HFF-Myc (cell line): Measurements from ENCODE around the gene KRT1.

Experiments
- DNase-seq: peaks from one replicate; pipeline ENCODE4 v3.0.0-alpha.2; 2011; ENCODE audit warnings: low read depth; ENCODE audit errors: extremely low read depth
- H3K4me3 ChIP-seq: replicated peaks from 2 replicates; pipeline ENCODE4 v1.5.1; 2011; ENCODE audit warnings: low read depth, mild to moderate bottlenecking, control low read depth, low read length
- TF ChIP-seq, protein P1 (sequence below): IDR thresholded peaks from 2 replicates; pipeline ENCODE4 v1.5.1; 2012; ENCODE audit warnings: mild to moderate bottlenecking, low read depth, low read length, control low read depth; ENCODE audit errors: missing control alignments

KRT1 gene

DNA sequence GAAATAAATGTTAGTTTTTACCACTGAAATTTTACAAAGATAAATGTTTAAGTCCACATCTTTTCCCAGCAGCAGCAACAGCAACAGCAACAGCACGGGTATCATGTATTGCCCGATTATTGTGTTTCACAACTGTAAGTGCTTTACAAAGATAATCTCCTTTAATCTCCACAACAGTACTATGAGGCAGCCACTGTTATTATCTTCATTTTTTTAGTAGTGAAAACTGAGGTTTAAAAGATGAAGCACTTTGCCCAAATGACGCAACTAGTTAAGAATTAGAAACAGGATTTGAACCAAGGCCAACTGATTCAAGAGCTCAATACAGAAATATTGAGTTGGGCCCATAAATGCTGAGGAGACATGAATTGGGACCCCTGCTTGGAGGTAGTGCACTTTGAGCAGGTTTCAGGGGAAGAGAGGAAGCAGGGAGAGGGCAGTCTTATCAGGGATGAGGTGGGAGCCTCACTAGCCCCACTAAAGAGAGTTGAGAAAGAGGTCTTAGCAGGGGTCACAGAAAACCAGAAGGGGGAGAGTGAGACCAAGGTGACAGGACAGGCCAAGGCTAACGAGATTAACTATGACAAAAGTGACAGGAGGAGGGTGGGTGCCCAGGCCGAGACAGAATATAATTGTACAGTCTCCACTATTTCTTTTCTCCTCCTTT lies 43.5 kb downstream of the KRT1 start:
- TF ChIP-seq, protein P1, sequence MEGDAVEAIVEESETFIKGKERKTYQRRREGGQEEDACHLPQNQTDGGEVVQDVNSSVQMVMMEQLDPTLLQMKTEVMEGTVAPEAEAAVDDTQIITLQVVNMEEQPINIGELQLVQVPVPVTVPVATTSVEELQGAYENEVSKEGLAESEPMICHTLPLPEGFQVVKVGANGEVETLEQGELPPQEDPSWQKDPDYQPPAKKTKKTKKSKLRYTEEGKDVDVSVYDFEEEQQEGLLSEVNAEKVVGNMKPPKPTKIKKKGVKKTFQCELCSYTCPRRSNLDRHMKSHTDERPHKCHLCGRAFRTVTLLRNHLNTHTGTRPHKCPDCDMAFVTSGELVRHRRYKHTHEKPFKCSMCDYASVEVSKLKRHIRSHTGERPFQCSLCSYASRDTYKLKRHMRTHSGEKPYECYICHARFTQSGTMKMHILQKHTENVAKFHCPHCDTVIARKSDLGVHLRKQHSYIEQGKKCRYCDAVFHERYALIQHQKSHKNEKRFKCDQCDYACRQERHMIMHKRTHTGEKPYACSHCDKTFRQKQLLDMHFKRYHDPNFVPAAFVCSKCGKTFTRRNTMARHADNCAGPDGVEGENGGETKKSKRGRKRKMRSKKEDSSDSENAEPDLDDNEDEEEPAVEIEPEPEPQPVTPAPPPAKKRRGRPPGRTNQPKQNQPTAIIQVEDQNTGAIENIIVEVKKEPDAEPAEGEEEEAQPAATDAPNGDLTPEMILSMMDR, result no peak
- H3K4me3 ChIP-seq, result no peak overlapping the region
- no peak for DNase-seq

GRCh38 chr12:52636189-52636588 lies 44.0 kb downstream of the KRT1 start:
- no peak overlapping the region for H3K4me3 ChIP-seq
- no peak for DNase-seq
- TF ChIP-seq, protein P1, result no peak

DNA sequence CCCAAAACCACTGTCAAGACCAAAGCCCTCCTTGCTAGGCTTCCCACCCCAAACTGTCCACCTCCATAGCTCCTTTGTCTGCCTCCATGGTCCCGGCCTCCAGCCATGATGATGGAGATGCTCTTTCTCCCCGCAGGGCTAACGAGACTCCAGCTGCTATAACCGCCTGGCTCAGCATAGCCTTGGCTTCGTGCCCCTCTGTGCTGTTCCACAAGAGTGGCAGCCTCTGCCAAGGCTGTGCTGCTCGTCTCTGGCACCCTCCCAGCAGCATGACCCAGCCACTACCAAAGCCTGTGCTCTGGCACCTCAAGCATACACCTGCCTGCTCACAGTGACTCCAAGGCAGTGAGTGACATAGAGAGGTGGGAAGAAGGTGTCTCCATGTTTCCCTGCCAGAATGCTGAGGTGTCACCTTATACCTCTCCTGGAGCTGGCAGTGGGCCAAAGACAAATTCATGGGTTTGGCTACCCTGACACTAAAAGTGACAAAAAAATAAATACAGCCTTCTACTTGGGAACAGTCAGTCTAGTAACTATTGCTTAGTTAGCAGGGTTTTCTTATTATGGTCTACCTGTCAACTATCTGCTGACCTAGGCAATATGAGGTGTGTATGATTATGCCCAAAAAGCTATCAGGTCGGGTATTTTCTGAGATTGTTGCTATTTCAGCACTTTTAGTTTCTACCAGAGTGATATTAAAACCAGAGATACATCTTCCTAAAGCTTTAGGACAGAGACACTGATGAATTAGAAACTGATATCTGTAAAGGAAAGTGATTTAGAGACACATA lies 45.7 kb downstream of the KRT1 start:
- TF ChIP-seq, protein P1, result no peak
- H3K4me3 ChIP-seq, result no peak overlapping the region
- no peak for DNase-seq

DNA sequence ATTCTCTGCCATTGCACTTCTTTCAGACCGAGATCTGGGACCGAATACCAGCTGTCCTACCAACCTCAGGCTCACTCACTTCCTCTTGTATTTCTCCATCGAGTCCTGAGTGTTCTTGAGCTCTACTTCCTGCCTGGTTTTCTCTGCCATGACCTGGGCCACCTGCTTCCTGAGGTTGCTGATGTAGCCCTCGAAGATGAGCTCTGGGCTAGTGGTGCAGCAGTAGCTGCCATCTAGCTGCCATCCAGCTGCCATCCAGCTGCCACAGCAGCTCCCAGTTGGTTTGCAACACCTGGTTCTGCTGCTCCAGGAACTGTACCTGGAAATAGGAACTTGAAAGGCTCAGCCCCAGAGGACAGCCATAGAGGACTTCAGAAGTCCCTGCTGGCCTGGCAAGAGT lies 46.8 kb downstream of the KRT1 start:
- TF ChIP-seq, protein P1, result no peak
- no peak overlapping the region for H3K4me3 ChIP-seq
- DNase-seq, result no peak

- no peak overlapping the region for H3K4me3 ChIP-seq
- TF ChIP-seq, protein P1, result no peak
- no peak for DNase-seq
Measured at GRCh38 chr12:52632656-52633055, 47.6 kb downstream of the KRT1 start.

DNA sequence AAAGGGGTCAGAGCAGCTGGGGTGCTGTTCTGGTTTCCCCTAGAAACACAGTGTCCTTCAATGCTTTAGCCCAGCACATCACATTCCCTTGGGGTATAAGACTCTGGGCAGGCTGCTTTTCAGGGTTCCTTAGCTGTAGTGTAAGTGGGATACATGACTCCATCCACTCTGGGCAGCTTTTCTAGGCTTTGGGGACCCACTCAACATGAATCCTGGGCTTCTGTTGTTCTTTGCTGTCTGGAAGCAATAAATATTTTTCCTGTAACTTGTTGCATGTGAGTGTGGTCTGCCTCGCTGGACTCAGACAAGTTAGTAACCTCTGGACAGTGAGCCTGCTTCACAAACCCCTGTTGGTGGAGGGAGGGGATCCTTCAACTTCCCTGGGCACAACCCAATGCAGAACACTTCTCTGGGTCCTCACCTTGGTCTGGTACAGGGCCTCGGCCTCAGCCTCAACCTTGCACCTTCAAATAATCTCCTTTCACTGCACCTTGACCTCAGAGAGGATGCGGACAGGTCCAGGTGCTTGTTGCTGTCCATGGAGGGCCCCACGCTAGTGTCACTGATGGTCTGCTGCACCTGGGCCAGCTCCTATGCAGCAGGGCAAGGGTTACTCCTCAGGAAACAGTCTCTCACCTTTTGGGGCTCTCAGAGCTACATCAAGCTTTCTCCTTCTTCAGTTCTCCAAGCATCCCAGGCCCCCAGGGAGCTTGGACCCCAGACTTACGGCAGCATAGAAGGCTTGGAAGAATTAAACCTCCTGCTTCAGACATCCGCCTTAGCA lies 48.3 kb downstream of the KRT1 start:
- TF ChIP-seq, protein P1, result no peak
- no peak for DNase-seq
- no peak overlapping the region for H3K4me3 ChIP-seq
